ENCODE measurements around the gene SAFB2. TPM values are rescaled to one million over a fixed set of nuclear protein-coding genes. Genes with fewer than 3 reads are reported as not detected.
A peak's percentile ranks its signal among the peaks of the same experiment; 100 is the strongest.

Gene SAFB2
- total and polyA plus RNA-seq, 9 of the 15 experiments (the other 6 are each of a cell fraction or from before 2014, with no cell fraction given), result 4.5 to 103 (median 47.3) TPM

GRCh38 chr19:5627395-5627904, 4.9 kb upstream of the SAFB2 start (continued):
- TF ChIP-seq RCOR1 (IDR thresholded peaks at IDR 0.05; ENCODE audit: borderline replicate concordance in 1 of 2, low read depth in 2 of 2, low read length in 2 of 2), result peak in 1 of 2 experiments; percentile 74; a peak in 1 of 4 replicates
- TF ChIP-seq TCF3 (CRISPR knock-in tag; IDR thresholded peaks at IDR 0.05), result no peak
- no peak for TF ChIP-seq ZNF253 (CRISPR knock-in tag; conservative IDR thresholded peaks at IDR 0.05)
- TF ChIP-seq HLTF (IDR thresholded peaks at IDR 0.05), result no peak
- peak; percentile 93 for TF ChIP-seq TSHZ1 (CRISPR knock-in tag; IDR thresholded peaks at IDR 0.05)
- peak; percentile 88 for TF ChIP-seq TCFL5 (CRISPR knock-in tag; conservative IDR thresholded peaks at IDR 0.05)
- TF ChIP-seq PREB (CRISPR knock-in tag; IDR thresholded peaks at IDR 0.05), result no peak
- peak; percentile 92 for TF ChIP-seq ZNF41 (CRISPR knock-in tag; conservative IDR thresholded peaks at IDR 0.05)
- no peak for TF ChIP-seq SRSF1 (IDR thresholded peaks at IDR 0.05; ENCODE audit: low read depth, low read length)
- TF ChIP-seq ZNF407 (IDR thresholded peaks at IDR 0.05; ENCODE audit: low read depth), result no peak
- peak; percentile 90 for TF ChIP-seq BCL6 (CRISPR knock-in tag; IDR thresholded peaks at IDR 0.05)
- no peak for TF ChIP-seq ZNF274 (IDR thresholded peaks at IDR 0.05; ENCODE audit: borderline replicate concordance, low read depth, low read length)
- no peak for TF ChIP-seq HDAC6 (IDR thresholded peaks at IDR 0.05; ENCODE audit: low read depth, low read length)
- peak; percentile 49; the same call in 1 of the 2 replicates for TF ChIP-seq SP1 (CRISPR knock-in tag; IDR thresholded peaks at IDR 0.05)
- peak; percentile 98 for TF ChIP-seq HIVEP1 (CRISPR knock-in tag; IDR thresholded peaks at IDR 0.05)
- TF ChIP-seq ZNF174 (CRISPR knock-in tag; IDR thresholded peaks at IDR 0.05), result peak; percentile 85; the same call in 1 of the 2 replicates
- no peak for TF ChIP-seq CBFA2T2 (conservative IDR thresholded peaks at IDR 0.05)

Measured in K562 (cell line).